ENCODE measurements around the gene RAB4B.
"Not testable (repeated sequence)": the region's sequence is repeated elsewhere in the genome, so short reads cannot be mapped to it uniquely, and the experiment has no call there.

Gene RAB4B, protein sequence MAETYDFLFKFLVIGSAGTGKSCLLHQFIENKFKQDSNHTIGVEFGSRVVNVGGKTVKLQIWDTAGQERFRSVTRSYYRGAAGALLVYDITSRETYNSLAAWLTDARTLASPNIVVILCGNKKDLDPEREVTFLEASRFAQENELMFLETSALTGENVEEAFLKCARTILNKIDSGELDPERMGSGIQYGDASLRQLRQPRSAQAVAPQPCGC

DNA sequence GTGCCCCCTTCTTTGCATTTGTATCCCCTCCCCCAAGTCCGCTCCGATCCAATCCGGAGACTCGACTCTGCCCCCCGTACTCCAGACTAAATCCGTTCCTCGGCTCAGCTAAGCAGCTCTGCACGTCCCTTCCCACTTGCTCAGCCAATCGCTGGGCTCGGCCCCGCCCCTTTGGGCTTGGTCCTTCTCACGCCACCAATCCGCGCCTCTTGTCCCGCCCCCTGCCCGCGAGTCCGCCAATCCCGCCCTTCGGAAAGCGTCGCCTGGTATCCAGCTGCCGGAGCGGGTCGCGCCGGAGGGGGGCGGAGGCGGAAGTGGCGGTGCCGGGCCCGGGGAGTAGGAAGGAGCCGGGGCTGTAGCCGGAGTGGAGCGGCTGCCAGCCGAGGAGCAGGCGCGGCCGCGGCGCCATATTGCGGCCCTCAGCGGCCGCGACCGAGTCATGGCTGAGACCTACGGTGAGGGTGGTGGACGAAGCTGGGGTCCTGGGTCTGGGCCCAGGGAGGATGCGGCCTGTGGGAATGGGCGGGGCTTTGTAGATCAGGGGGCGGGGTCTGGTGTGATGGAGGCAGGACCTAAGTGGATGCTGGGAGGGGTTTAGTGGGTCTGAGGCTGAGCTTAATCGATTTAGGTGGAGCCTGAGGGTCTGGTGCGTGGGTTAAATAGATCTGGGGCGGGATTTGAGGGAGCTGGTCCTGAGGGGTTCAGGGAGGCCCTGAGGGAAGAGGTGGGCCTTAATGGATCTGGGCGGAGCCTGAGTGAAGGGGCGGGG lies at the start of gene RAB4B:
Gene RAB4B, plus strand, starts transcription at position 311 of the 769 bp plus-strand sequence. Its CDS starts 129 bp downstream, at position 440.
- peak within 1 kb of the TSS; percentile 67 for H3K4me3 ChIP-seq (ENCODE audit: control insufficient read depth, low read depth, low read length)
- peak; percentile 99 for DNase-seq (ENCODE audit: low read depth)
- TF ChIP-seq, protein P1, sequence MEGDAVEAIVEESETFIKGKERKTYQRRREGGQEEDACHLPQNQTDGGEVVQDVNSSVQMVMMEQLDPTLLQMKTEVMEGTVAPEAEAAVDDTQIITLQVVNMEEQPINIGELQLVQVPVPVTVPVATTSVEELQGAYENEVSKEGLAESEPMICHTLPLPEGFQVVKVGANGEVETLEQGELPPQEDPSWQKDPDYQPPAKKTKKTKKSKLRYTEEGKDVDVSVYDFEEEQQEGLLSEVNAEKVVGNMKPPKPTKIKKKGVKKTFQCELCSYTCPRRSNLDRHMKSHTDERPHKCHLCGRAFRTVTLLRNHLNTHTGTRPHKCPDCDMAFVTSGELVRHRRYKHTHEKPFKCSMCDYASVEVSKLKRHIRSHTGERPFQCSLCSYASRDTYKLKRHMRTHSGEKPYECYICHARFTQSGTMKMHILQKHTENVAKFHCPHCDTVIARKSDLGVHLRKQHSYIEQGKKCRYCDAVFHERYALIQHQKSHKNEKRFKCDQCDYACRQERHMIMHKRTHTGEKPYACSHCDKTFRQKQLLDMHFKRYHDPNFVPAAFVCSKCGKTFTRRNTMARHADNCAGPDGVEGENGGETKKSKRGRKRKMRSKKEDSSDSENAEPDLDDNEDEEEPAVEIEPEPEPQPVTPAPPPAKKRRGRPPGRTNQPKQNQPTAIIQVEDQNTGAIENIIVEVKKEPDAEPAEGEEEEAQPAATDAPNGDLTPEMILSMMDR (conservative IDR thresholded peaks at IDR 0.05; ENCODE audit: control insufficient read depth, insufficient read depth, low read depth, low read length), result no peak

DNA sequence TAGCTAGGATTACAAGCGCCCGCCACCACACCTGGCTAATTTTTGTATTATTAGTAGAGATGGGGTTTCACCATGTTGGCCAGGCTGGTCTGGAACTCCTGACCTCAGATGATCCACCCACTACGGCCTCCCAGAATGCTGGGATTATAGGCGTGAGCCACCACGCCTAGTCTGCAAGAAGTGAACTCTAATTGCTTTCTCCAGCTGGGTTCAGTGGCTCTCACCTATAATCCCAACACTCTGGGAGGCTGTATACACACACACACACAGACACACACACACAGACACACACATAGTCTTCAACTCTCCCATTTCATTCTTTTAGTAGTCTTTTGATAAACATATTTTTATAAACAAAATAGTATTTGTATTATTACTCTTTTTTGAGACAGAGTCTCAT lies 48.0 kb upstream of the RAB4B start:
- not testable (repeated sequence) for H3K4me3 ChIP-seq (ENCODE audit: control insufficient read depth, low read depth, low read length); DNase-seq (ENCODE audit: low read depth)

DNA sequence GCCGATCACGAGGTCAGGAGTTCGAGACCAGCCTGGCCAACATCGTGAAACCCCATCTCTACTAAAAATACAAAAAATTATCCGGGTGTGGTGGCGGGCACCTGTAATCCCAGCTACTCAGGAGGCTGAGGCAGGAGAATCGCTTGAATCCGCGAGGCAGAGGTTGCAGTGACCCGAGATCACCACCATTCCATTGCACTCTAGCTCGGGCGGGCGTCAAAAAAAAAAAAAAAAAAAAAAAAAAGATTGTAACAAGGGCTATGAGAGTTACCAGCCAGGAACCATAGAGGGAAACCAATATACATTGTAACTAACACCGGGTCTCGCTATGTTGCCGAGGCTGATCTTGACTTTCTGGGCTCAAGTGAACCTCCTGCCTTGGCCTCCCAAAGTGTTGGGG lies 45.7 kb upstream of the RAB4B start:
- not testable (repeated sequence) for H3K4me3 ChIP-seq (ENCODE audit: control insufficient read depth, low read depth, low read length); DNase-seq (ENCODE audit: low read depth)

DNA sequence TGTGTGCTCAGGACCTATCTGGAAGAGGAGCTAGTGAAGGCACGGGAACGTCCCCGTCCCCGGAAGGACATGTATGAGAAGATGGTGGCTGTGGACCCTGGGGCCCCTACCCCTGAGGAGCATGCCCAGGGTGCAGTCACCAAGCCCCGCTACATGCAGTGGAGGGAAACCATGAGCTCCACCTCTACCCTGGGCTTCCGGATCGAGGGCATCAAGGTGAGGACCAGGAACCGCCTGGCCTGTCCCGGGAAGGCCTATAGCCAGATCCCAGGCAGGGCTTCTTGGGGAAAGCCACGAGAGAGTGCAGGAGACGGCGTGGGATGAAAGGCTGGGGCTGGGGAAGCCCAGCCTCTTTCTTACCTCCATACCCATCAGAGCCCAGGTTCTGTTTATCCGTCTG lies 44.9 kb upstream of the RAB4B start:
- TF ChIP-seq, protein P1 (conservative IDR thresholded peaks at IDR 0.05; ENCODE audit: control insufficient read depth, insufficient read depth, low read depth, low read length), result no peak
- DNase-seq (ENCODE audit: low read depth), result no peak
- no peak overlapping the region for H3K4me3 ChIP-seq (ENCODE audit: control insufficient read depth, low read depth, low read length)

DNA sequence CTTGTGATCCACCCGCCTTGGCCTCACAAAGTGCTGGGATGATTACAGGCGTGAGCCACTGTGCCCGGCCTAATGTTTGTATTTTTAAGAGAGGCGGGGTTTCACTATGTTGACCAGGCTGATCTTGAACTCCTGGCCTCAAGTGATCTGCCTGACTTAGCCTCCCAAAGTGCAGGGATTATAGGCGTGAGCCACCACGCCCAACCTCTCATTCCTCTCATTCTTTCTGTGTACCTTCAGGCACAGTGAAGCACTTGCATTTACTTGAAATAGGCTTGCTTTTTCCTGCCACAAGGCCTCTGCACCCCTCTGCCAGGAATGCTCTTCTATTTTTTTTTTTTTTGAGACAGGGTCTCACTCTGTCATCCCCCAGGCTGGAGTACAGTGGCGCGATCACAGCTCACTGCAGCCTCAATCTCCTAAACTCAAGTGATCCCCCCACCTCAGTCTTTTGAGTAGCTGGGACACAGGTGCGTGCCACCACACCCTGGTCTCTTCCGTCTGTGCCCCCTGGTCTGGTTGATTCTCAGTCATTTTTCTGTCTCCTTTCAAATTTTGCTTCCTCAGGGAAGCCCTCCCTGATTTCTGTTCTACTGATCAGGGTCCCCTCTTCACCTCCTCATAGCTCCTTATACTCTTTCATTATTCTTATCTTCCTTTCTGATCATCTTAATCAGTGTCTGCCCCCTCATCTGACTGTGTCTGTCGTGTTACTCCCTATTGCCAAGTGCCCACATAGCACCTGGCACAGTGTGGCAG lies 42.9 kb upstream of the RAB4B start:
- TF ChIP-seq, protein P1 (conservative IDR thresholded peaks at IDR 0.05; ENCODE audit: control insufficient read depth, insufficient read depth, low read depth, low read length), result no peak
- DNase-seq (ENCODE audit: low read depth), result no peak
- no peak overlapping the region for H3K4me3 ChIP-seq (ENCODE audit: control insufficient read depth, low read depth, low read length)

DNA sequence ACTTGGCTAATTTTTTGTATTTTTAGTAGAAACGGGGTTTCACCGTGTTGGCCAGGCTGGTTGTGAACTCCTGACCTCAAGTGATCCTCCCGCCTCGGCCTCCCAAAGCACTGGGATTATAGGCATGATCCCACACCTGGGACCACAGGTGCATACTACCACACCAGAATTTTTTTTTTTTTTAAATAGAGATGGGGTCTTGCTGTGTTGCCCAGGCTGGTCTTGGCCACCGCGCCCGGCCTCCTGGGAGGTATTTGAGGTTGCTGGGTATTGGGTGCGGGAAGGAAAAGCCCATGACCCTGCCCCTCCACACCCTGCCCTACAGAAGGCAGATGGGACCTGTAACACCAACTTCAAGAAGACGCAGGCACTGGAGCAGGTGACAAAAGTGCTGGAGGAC lies 41.4 kb upstream of the RAB4B start:
- DNase-seq (ENCODE audit: low read depth), result no peak
- no peak overlapping the region for H3K4me3 ChIP-seq (ENCODE audit: control insufficient read depth, low read depth, low read length)
- TF ChIP-seq, protein P1 (conservative IDR thresholded peaks at IDR 0.05; ENCODE audit: control insufficient read depth, insufficient read depth, low read depth, low read length), result no peak

DNA sequence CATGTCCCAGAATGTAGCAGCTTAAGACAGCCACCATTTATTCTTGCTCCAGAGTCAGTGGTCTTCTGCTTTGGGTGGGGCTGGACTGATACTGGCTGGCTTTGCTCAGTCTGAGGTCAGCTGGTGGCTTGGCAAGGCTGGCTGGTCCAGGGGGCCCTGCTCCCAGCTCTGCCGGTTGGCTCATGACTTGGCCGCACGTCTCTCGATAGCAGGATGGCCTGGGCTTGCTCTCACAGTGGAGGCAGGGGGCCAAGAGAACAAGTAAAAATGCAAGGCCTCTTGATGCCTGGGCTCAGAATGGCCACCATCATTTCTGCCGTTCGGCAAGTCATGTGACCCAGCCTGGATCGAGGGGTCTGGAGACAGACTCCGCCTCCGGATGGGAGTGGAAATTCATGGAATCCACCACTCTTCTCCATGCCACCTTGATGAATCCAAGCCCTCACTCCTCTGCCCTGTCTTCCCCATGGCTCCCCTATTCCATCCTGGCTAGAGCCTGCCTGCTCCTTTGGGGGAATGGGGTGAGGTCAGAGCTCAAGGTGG lies 40.9 kb upstream of the RAB4B start:
- DNase-seq (ENCODE audit: low read depth), result no peak
- TF ChIP-seq, protein P1 (conservative IDR thresholded peaks at IDR 0.05; ENCODE audit: control insufficient read depth, insufficient read depth, low read depth, low read length), result no peak
- H3K4me3 ChIP-seq (ENCODE audit: control insufficient read depth, low read depth, low read length), result no peak overlapping the region
